ENCODE data around the gene RPL36AL. TPM values are rescaled to one million over a fixed set of nuclear protein-coding genes. Genes with fewer than 3 reads are reported as not detected.

Gene RPL36AL
- total and polyA plus RNA-seq, 10 of the 15 experiments (the other 5 are each of a cell fraction or from before 2014, with no cell fraction given): 222 to 1,379 (median 545) TPM

DNA sequence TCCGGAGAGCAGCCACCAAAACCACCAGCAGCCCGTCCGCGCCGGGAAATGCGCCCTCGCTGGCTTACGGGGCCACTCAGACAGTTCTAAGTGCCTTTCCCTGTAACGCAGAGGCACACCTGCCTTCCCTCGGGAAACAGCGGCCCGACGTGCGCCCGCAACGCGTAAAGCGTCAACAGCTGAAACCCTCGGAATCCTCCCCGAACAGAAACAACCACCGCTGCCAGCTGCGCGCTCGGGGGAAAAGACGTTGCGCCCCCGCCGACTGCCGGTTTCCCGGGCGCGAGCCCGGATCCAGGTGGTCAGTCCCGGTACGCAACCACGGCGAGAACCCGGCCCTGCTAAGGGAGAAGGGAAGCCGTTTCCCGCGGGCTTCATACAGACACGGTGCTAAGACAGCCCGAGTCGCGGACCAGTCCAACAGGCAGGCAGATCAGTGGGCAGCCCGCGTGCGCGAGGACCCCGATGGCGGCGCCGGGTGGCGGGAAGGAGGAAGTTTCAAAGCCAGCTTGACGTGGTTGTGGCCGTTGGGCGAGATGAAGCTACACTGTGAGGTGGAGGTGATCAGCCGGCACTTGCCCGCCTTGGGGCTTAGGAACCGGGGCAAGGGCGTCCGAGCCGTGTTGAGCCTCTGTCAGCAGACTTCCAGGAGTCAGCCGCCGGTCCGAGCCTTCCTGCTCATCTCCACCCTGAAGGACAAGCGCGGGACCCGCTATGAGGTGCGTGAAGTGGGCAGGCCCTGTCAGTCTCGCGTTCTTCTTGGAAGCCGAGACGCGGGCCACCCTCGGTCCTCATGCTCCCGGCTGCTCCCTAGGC, 21.7 kb downstream of the RPL36AL start, which contains the start of gene LRR1 (continued):
- TF ChIP-seq, protein P1, sequence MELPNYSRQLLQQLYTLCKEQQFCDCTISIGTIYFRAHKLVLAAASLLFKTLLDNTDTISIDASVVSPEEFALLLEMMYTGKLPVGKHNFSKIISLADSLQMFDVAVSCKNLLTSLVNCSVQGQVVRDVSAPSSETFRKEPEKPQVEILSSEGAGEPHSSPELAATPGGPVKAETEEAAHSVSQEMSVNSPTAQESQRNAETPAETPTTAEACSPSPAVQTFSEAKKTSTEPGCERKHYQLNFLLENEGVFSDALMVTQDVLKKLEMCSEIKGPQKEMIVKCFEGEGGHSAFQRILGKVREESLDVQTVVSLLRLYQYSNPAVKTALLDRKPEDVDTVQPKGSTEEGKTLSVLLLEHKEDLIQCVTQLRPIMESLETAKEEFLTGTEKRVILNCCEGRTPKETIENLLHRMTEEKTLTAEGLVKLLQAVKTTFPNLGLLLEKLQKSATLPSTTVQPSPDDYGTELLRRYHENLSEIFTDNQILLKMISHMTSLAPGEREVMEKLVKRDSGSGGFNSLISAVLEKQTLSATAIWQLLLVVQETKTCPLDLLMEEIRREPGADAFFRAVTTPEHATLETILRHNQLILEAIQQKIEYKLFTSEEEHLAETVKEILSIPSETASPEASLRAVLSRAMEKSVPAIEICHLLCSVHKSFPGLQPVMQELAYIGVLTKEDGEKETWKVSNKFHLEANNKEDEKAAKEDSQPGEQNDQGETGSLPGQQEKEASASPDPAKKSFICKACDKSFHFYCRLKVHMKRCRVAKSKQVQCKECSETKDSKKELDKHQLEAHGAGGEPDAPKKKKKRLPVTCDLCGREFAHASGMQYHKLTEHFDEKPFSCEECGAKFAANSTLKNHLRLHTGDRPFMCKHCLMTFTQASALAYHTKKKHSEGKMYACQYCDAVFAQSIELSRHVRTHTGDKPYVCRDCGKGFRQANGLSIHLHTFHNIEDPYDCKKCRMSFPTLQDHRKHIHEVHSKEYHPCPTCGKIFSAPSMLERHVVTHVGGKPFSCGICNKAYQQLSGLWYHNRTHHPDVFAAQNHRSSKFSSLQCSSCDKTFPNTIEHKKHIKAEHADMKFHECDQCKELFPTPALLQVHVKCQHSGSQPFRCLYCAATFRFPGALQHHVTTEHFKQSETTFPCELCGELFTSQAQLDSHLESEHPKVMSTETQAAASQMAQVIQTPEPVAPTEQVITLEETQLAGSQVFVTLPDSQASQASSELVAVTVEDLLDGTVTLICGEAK (IDR thresholded peaks at IDR 0.05; ENCODE audit: borderline replicate concordance): no peak
- TF ChIP-seq ZNF217 (IDR thresholded peaks at IDR 0.05): no peak
- peak; percentile 93 for TF ChIP-seq POLR2A (IDR thresholded peaks at IDR 0.05; ENCODE audit: low read depth, low read length)
- TF ChIP-seq ZNF24 (IDR thresholded peaks at IDR 0.05): no peak
- peak; percentile 81 for TF ChIP-seq FOXK2 (IDR thresholded peaks at IDR 0.05)
- 0 out of 2 replicates have a peak, but pooled peaks have one; percentile 15 for TF ChIP-seq SMAD5 (IDR thresholded peaks at IDR 0.05; ENCODE audit: low read depth)
- no peak for TF ChIP-seq SREBF1 (IDR thresholded peaks at IDR 0.05; ENCODE audit: low read length)
- peak; percentile 96; the same call in 1 of the 2 replicates for TF ChIP-seq RB1 (IDR thresholded peaks at IDR 0.05; ENCODE audit: borderline replicate concordance)
- peak; percentile 58 to 87; a peak in 3 of 4 replicates for TF ChIP-seq IKZF2 (IDR thresholded peaks at IDR 0.05)
- TF ChIP-seq, protein P2, sequence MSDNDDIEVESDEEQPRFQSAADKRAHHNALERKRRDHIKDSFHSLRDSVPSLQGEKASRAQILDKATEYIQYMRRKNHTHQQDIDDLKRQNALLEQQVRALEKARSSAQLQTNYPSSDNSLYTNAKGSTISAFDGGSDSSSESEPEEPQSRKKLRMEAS (IDR thresholded peaks at IDR 0.05; ENCODE audit: low read depth, low read length): peak; percentile 88
- no peak; the same call in 1 of the 2 replicates for TF ChIP-seq NR2C1 (IDR thresholded peaks at IDR 0.05)
- TF ChIP-seq SIX5 (IDR thresholded peaks at IDR 0.05; ENCODE audit: low read depth, low read length, severe bottlenecking): no peak
- no peak for TF ChIP-seq BMI1 (IDR thresholded peaks at IDR 0.05; ENCODE audit: borderline replicate concordance)
- TF ChIP-seq DPF2 (IDR thresholded peaks at IDR 0.05): peak; percentile 78
- TF ChIP-seq ATF3 (IDR thresholded peaks at IDR 0.05; ENCODE audit: borderline replicate concordance, extremely low read depth, low read depth, low read length): no peak
- TF ChIP-seq, protein P3, sequence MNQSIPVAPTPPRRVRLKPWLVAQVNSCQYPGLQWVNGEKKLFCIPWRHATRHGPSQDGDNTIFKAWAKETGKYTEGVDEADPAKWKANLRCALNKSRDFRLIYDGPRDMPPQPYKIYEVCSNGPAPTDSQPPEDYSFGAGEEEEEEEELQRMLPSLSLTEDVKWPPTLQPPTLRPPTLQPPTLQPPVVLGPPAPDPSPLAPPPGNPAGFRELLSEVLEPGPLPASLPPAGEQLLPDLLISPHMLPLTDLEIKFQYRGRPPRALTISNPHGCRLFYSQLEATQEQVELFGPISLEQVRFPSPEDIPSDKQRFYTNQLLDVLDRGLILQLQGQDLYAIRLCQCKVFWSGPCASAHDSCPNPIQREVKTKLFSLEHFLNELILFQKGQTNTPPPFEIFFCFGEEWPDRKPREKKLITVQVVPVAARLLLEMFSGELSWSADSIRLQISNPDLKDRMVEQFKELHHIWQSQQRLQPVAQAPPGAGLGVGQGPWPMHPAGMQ (IDR thresholded peaks at IDR 0.05; ENCODE audit: borderline replicate concordance): peak; percentile 96
- peak; percentile 91 for TF ChIP-seq ZNF592 (IDR thresholded peaks at IDR 0.05)
- no peak for TF ChIP-seq CBX5 (IDR thresholded peaks at IDR 0.05; ENCODE audit: low read depth)
